WTC11 (cell line): ENCODE measurements around the gene UPF2.

Experiments used
- CTCF ChIP-seq: fragments of 200-600 bp; IDR thresholded peaks from 2 replicates; pipeline ENCODE4 v1.8.0; 2022; ENCODE audit warnings: antibody characterized with exemption
- HMGXB4 ChIP-seq: sonication (generic); formaldehyde crosslinking; IDR thresholded peaks from 2 replicates; pipeline ENCODE4 v1.8.1; 2023; ENCODE audit warnings: mild to moderate bottlenecking, moderate library complexity, missing genetic modification reagents
- MXD4 ChIP-seq: fragments of 250-450 bp; sonication (Bioruptor Pico); IDR thresholded peaks from 2 replicates; pipeline ENCODE4 v1.8.0; 2021; ENCODE audit warnings: mild to moderate bottlenecking, moderate library complexity, borderline replicate concordance
- NFE2L1 ChIP-seq: sonication (generic); formaldehyde crosslinking; IDR thresholded peaks from 2 replicates; pipeline ENCODE4 v1.8.1; 2023; ENCODE audit warnings: missing genetic modification reagents
- NR1H2 ChIP-seq: sonication (generic); formaldehyde crosslinking; IDR thresholded peaks from 2 replicates; pipeline ENCODE4 v1.9.0; 2021; ENCODE audit warnings: mild to moderate bottlenecking, moderate library complexity, missing genetic modification reagents
- NR3C1 ChIP-seq: sonication (generic); formaldehyde crosslinking; conservative IDR thresholded peaks from 2 replicates; pipeline ENCODE4 v1.8.1; 2023; ENCODE audit warnings: low read depth, mild to moderate bottlenecking, missing genetic modification reagents
- RELA ChIP-seq: sonication (generic); formaldehyde crosslinking; IDR thresholded peaks from 2 replicates; pipeline ENCODE4 v1.8.1; 2022; ENCODE audit warnings: missing genetic modification reagents, mild to moderate bottlenecking, borderline replicate concordance
- SP1 ChIP-seq: sonication (generic); formaldehyde crosslinking; conservative IDR thresholded peaks from 2 replicates; pipeline ENCODE4 v1.8.1; 2022; ENCODE audit warnings: missing genetic modification reagents
- TEAD4 ChIP-seq: sonication (generic); formaldehyde crosslinking; IDR thresholded peaks from 2 replicates; pipeline ENCODE4 v1.8.0; 2022; ENCODE audit warnings: mild to moderate bottlenecking, missing genetic modification reagents
- ZNF121 ChIP-seq: sonication (generic); formaldehyde crosslinking; IDR thresholded peaks from 2 replicates; pipeline ENCODE4 v1.8.0; 2023; ENCODE audit warnings: missing genetic modification reagents

- TF ChIP-seq CTCF: no peak
- TF ChIP-seq ZNF121 (CRISPR knock-in tag): no peak
- TF ChIP-seq HMGXB4 (CRISPR knock-in tag): no peak
- no peak for TF ChIP-seq NR1H2
- no peak for TF ChIP-seq NR3C1 (CRISPR knock-in tag)
- TF ChIP-seq TEAD4 (CRISPR knock-in tag): no peak
- no peak for TF ChIP-seq MXD4 (CRISPR knock-in tag)
- TF ChIP-seq NFE2L1 (CRISPR knock-in tag): no peak
- no peak for TF ChIP-seq SP1 (CRISPR knock-in tag)
- TF ChIP-seq RELA: 0 out of 2 replicates have a peak, but pooled peaks have one; percentile 40
Measured at GRCh38 chr10:11874568-11875493, 167.8 kb downstream of the UPF2 start.
